DND-41 (cell line): ENCODE results near the gene ZFHX3.

Experiments used
- EZH2 ChIP-seq: IDR thresholded peaks from 3 replicates; pipeline ENCODE4 v1.6.1; 2012; ENCODE audit warnings: borderline replicate concordance, low read depth, mild to moderate bottlenecking, moderate library complexity, low read length, inconsistent platforms; ENCODE audit not compliant: severe bottlenecking
- TF ChIP-seq, protein P1 (sequence below): IDR thresholded peaks from 2 replicates; pipeline ENCODE4 v1.5.1; 2012; ENCODE audit warnings: borderline replicate concordance, low read length, moderate library complexity, mild to moderate bottlenecking; ENCODE audit not compliant: poor library complexity, severe bottlenecking; ENCODE audit errors: extremely low read depth

DNA sequence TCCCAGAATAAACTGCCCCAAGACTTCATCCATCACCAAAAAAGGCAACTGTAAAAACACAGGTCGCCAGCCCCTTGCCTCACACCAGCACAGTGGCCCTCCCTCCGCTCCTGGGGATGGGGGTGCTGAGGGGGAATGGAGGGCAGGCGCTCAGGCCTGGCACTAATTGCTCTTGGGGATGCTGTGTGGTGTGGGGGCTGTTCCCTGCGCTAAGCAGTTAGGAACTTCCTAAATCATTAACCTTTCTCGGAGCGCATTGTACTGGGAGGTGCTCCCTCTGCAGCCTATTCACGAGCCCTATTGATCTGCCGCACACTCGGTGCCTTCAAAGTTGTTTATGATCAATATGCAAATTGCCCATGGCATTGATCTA is 199.9 kb downstream of the ZFHX3 start:
- TF ChIP-seq, protein P1, sequence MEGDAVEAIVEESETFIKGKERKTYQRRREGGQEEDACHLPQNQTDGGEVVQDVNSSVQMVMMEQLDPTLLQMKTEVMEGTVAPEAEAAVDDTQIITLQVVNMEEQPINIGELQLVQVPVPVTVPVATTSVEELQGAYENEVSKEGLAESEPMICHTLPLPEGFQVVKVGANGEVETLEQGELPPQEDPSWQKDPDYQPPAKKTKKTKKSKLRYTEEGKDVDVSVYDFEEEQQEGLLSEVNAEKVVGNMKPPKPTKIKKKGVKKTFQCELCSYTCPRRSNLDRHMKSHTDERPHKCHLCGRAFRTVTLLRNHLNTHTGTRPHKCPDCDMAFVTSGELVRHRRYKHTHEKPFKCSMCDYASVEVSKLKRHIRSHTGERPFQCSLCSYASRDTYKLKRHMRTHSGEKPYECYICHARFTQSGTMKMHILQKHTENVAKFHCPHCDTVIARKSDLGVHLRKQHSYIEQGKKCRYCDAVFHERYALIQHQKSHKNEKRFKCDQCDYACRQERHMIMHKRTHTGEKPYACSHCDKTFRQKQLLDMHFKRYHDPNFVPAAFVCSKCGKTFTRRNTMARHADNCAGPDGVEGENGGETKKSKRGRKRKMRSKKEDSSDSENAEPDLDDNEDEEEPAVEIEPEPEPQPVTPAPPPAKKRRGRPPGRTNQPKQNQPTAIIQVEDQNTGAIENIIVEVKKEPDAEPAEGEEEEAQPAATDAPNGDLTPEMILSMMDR = no peak
- TF ChIP-seq EZH2 = no peak
